GM12873 (cell line): Measurements from ENCODE around the gene AGBL4.

Experiments used
- TF ChIP-seq, protein P1 (sequence below): IDR thresholded peaks from 2 replicates; pipeline ENCODE4 v1.5.1; 2012; ENCODE audit warnings: low read depth, mild to moderate bottlenecking, moderate library complexity, low read length, control low read depth; ENCODE audit not compliant: insufficient read depth; ENCODE audit errors: missing control alignments

Gene AGBL4

GRCh38 chr1:48789903-48790302 is 1233.9 kb downstream of the AGBL4 start:
- TF ChIP-seq, protein P1, sequence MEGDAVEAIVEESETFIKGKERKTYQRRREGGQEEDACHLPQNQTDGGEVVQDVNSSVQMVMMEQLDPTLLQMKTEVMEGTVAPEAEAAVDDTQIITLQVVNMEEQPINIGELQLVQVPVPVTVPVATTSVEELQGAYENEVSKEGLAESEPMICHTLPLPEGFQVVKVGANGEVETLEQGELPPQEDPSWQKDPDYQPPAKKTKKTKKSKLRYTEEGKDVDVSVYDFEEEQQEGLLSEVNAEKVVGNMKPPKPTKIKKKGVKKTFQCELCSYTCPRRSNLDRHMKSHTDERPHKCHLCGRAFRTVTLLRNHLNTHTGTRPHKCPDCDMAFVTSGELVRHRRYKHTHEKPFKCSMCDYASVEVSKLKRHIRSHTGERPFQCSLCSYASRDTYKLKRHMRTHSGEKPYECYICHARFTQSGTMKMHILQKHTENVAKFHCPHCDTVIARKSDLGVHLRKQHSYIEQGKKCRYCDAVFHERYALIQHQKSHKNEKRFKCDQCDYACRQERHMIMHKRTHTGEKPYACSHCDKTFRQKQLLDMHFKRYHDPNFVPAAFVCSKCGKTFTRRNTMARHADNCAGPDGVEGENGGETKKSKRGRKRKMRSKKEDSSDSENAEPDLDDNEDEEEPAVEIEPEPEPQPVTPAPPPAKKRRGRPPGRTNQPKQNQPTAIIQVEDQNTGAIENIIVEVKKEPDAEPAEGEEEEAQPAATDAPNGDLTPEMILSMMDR: no peak

DNA sequence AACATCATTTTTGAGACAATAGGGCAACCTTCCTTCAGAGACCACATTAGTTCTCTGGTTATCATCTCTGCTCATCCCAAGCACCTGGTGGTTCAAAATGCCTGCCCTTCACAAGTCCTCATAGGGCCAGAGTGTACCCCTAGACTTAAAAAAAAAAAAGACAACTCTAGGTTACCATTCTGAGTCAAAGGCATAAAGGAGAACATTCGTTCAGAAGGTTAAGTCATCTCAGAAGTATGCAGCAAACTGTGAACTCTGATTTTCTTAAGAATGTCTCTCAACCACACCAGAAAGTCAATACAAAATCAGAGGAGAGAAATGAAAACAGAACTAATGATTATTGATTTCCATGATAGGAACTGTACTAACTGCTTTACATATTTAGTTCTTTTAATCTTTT is 1237.9 kb downstream of the AGBL4 start:
- TF ChIP-seq, protein P1: no peak

GRCh38 chr1:48784301-48784700 is 1239.5 kb downstream of the AGBL4 start:
- TF ChIP-seq, protein P1: no peak

DNA sequence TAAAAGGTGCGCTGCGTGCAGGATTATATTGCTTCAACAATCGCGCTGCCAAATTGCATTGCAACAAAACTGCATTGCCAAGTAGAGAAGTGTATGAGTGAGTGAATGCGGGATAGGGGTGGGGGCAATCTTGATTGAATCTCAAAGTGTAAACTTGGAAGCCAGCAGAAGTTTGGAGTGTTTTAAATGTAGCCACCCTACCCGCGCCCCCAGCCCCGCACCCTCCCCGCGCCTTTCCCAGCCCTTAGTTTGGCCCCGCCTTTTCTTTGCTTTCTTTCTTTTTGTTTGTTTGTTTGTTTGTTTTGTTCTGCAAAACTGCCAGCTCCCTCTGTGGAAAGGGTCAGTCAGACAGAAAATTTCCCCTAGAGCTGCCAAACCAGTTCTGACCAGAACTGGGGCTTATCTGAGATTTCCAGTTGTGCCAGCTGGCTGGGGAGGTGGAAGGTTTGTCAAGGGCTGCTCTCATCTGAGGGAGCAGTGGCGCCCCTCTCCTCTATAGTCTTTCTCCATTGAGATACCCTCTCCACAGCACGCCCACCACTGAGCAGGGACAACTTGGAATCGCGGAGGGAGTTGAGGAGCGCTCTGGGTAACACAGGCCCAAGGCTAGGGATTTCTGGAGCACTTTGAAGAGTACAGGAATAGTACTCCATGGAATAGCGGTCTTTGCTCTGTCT is 1246.4 kb downstream of the AGBL4 start:
- TF ChIP-seq, protein P1: no peak

GRCh38 chr1:48776393-48777218 is 1247.1 kb downstream of the AGBL4 start, which contains the start of gene BEND5:
TSS of gene BEND5 (minus strand) at chr1:48776891. CDS start at chr1:48776831, 60 bp downstream.
- TF ChIP-seq, protein P1: no peak

DNA sequence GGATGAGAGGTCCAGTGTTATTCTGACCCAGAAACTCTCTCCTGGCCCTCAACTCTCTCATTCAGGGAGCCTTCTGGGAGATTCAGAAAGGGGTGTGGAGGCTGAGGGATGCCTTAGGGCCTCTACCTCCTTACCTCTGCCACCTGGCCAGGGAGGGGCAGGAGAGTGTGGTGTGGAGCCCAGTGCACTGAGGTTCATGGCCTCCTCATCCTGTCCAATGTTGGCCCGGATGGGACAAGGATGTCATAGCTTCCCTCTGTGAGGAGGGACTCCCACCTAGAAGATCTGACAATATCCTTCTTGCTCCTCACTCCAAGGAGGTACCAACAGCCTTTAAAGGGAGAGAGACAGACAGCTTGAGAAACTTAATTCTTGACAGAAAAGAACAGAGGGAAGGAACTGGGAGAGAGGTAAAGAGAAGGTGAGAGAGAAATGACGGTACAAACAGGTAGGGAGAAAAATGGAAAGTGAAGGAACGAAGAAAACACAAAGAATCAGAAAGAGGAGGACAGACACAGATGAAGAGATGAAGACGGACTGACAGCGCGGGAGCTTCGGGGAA is 1247.8 kb downstream of the AGBL4 start:
- TF ChIP-seq, protein P1: no peak

- TF ChIP-seq, protein P1: no peak
Measured at GRCh38 chr1:48773133-48773532, 1250.6 kb downstream of the AGBL4 start.
